ENCODE results near the gene FCHSD1.

DNA sequence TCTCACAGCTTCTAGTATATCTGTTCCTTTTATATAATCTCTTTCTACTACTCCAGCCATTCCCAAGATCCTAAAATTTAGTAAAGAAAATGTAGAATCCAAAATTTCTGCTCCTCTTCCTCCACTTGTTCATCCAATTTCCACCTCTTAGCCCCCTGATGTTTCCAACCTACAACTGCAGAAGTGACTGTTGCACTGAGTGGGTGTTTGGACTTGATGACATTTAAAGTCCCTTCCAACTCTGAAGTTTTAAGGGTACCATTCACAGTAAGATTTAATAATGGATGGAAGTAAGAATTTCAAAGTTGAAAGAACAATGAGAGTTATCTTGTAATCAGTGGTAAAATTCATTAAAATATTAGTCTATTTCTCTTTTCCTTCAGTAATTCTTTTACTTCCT, 37.9 kb downstream of the FCHSD1 start:
- no peak for TF ChIP-seq CTCF (IDR thresholded peaks at IDR 0.05; ENCODE audit: low read depth, low read length, poor library complexity, severe bottlenecking)
- TF ChIP-seq EZH2phosphoT487 (IDR thresholded peaks at IDR 0.05; ENCODE audit: borderline replicate concordance, low read length) = no peak

Measured in DOHH2 (cell line).